WTC11 (cell line): ENCODE measurements around the gene CDPF1. TPM values are rescaled to one million over a fixed set of nuclear protein-coding genes. Genes with fewer than 3 reads are reported as not detected.

Source experiments
- ATAC-seq: fragments of 200-7000 bp; cut with Tn5 transposase; 2 replicates; pipeline ENCODE4 v1.10.0; 2021; ENCODE audit warnings: mild to moderate bottlenecking, moderate library complexity
- CTCF ChIA-PET: fragments of 300-600 bp; sonication (Branson Sonifier 250); formaldehyde crosslinking; loops from one replicate; lab custom pipeline; 2021; ENCODE audit warnings: antibody characterized with exemption; lab: Charles Lee
- POLR2A ChIA-PET: fragments of 350-600 bp; sonication (Branson Sonifier 250); formaldehyde crosslinking; loops from one replicate; lab custom pipeline; 2021; ENCODE audit warnings: antibody characterized with exemption; lab: Charles Lee
- DNase-seq: peaks from one replicate; pipeline ENCODE4 v3.0.0; 2021; ENCODE audit warnings: low spot score
- H3K27ac Mint-ChIP-seq: 2 replicates; pipeline ENCODE4 v1.8.0; 2021; ENCODE audit warnings: mixed read lengths
- H3K27me3 Mint-ChIP-seq: 2 replicates; pipeline ENCODE4 v1.8.0; 2021; ENCODE audit warnings: low read depth, mild to moderate bottlenecking, moderate library complexity, mixed read lengths
- H3K36me3 Mint-ChIP-seq: 2 replicates; pipeline ENCODE4 v1.8.0; 2021; ENCODE audit warnings: mixed read lengths
- H3K4me1 Mint-ChIP-seq: 2 replicates; pipeline ENCODE4 v1.8.0; 2022; ENCODE audit warnings: mixed read lengths
- H3K4me3 Mint-ChIP-seq: 2 replicates; pipeline ENCODE4 v1.8.0; 2021; ENCODE audit warnings: mild to moderate bottlenecking, moderate library complexity, mixed read lengths
- H3K9me3 Mint-ChIP-seq: 2 replicates; pipeline ENCODE4 v1.8.0; 2021; ENCODE audit warnings: mixed read lengths
- CBFB ChIP-seq: sonication (generic); formaldehyde crosslinking; IDR thresholded peaks from 2 replicates; pipeline ENCODE4 v1.8.1; 2022; ENCODE audit warnings: mild to moderate bottlenecking, low read depth, missing genetic modification reagents
- CREB1 ChIP-seq: sonication (generic); formaldehyde crosslinking; IDR thresholded peaks from 2 replicates; pipeline ENCODE4 v1.8.0; 2023; ENCODE audit warnings: mild to moderate bottlenecking, missing genetic modification reagents
- E2F4 ChIP-seq: sonication (generic); formaldehyde crosslinking; IDR thresholded peaks from 2 replicates; pipeline ENCODE4 v1.8.1; 2022; ENCODE audit warnings: low read depth, mild to moderate bottlenecking, moderate library complexity, missing genetic modification reagents, borderline replicate concordance
- FOXK1 ChIP-seq: sonication (generic); formaldehyde crosslinking; IDR thresholded peaks from 2 replicates; pipeline ENCODE4 v1.8.0; 2022; ENCODE audit warnings: mild to moderate bottlenecking, moderate library complexity, missing genetic modification reagents
- JAZF1 ChIP-seq: fragments of 250-450 bp; sonication (Bioruptor Pico); IDR thresholded peaks from 2 replicates; pipeline ENCODE4 v1.9.0; 2021; ENCODE audit warnings: moderate library complexity, mild to moderate bottlenecking, inconsistent platforms
- KAT7 ChIP-seq: sonication (generic); formaldehyde crosslinking; IDR thresholded peaks from 2 replicates; pipeline ENCODE4 v1.8.1; 2023; ENCODE audit warnings: missing genetic modification reagents, mild to moderate bottlenecking, borderline replicate concordance
- MLX ChIP-seq: sonication (generic); formaldehyde crosslinking; IDR thresholded peaks from 2 replicates; pipeline ENCODE4 v1.8.1; 2023; ENCODE audit warnings: mild to moderate bottlenecking, missing genetic modification reagents, moderate library complexity
- PREB ChIP-seq: sonication (generic); formaldehyde crosslinking; IDR thresholded peaks from 2 replicates; pipeline ENCODE4 v1.8.1; 2022; ENCODE audit warnings: mild to moderate bottlenecking, missing genetic modification reagents, moderate library complexity, borderline replicate concordance
- PRRX2 ChIP-seq: fragments of 250-450 bp; sonication (Bioruptor Pico); IDR thresholded peaks from 2 replicates; pipeline ENCODE4 v1.8.0; 2021; ENCODE audit warnings: mild to moderate bottlenecking
- SMAD3 ChIP-seq: sonication (generic); formaldehyde crosslinking; IDR thresholded peaks from 2 replicates; pipeline ENCODE4 v1.8.0; 2022; ENCODE audit warnings: missing genetic modification reagents, mild to moderate bottlenecking, borderline replicate concordance
- STAT6 ChIP-seq: sonication (generic); formaldehyde crosslinking; conservative IDR thresholded peaks from 2 replicates; pipeline ENCODE4 v1.8.1; 2023; ENCODE audit warnings: mild to moderate bottlenecking, low read depth, missing genetic modification reagents, moderate library complexity
- TCF7 ChIP-seq: sonication (generic); formaldehyde crosslinking; IDR thresholded peaks from 2 replicates; pipeline ENCODE4 v1.8.0; 2022; ENCODE audit warnings: mild to moderate bottlenecking, low read depth, missing genetic modification reagents, moderate library complexity
- ZBTB43 ChIP-seq: sonication (generic); formaldehyde crosslinking; IDR thresholded peaks from 2 replicates; pipeline ENCODE4 v1.8.1; 2023; ENCODE audit warnings: mild to moderate bottlenecking, missing genetic modification reagents
- ZNF232 ChIP-seq: sonication (generic); formaldehyde crosslinking; IDR thresholded peaks from 2 replicates; pipeline ENCODE4 v1.8.0; 2022; ENCODE audit warnings: mild to moderate bottlenecking, missing genetic modification reagents
- ZNF396 ChIP-seq: fragments of 250-450 bp; sonication (Bioruptor Pico); IDR thresholded peaks from 2 replicates; pipeline ENCODE4 v1.8.0; 2021; ENCODE audit warnings: mild to moderate bottlenecking, moderate library complexity, borderline replicate concordance
- ZNF416 ChIP-seq: fragments of 250-450 bp; sonication (Bioruptor Pico); IDR thresholded peaks from 2 replicates; pipeline ENCODE4 v1.9.0; 2021; ENCODE audit warnings: mild to moderate bottlenecking, inconsistent platforms
- ZNF532 ChIP-seq: fragments of 250-450 bp; sonication (Bioruptor Pico); IDR thresholded peaks from 2 replicates; pipeline ENCODE4 v1.9.0; 2021; ENCODE audit warnings: mild to moderate bottlenecking, borderline replicate concordance
- ZSCAN18 ChIP-seq: fragments of 250-450 bp; sonication (Bioruptor Pico); IDR thresholded peaks from 2 replicates; pipeline ENCODE4 v2.1.2; 2022; ENCODE audit warnings: mild to moderate bottlenecking, moderate library complexity
- total RNA-seq: library from RNA; stranded (reverse); gene quantifications from 3 replicates; pipeline ENCODE4 v1.2.3, GENCODE V29; 2021

CDPF1 gene
- total RNA-seq, 1 experiment from 2014 or later: 11.5 TPM

- ChIA-PET POLR2A (no interaction called here), CTCF (no interaction called here)
- H3K4me3 Mint-ChIP-seq: no peak overlapping the region
- H3K4me1 Mint-ChIP-seq: no peaks in the 10 kb centered on the region
- H3K27me3 Mint-ChIP-seq: no peaks in the 10 kb centered on the region
- TF ChIP-seq ZNF416 (CRISPR knock-in tag) (no peak), ZNF396 (CRISPR knock-in tag) (no peak), MLX (CRISPR knock-in tag) (no peak), ZNF532 (no peak), CREB1 (CRISPR knock-in tag) (no peak), ZSCAN18 (no peak), SMAD3 (no peak), E2F4 (no peak), FOXK1 (CRISPR knock-in tag) (no peak)
- DNase-seq (no peak), ATAC-seq (no peak)
- no peak overlapping the region for H3K27ac Mint-ChIP-seq
- H3K36me3 Mint-ChIP-seq: peaks cover 6% of the 10 kb centered on the region; the same call in 1 of the 2 replicates
- no peaks in the 10 kb centered on the region for H3K9me3 Mint-ChIP-seq
These were observed 8.0 kb downstream of the CDPF1 start for GRCh38 chr22:46242076-46242475.

GRCh38 chr22:46241396-46242007 is 8.6 kb downstream of the CDPF1 start:
- Mint-ChIP-seq H3K4me1 (no peaks in the 10 kb centered on the region), H3K4me3 (no peak overlapping the region), H3K27me3 (no peaks in the 10 kb centered on the region), H3K9me3 (no peaks in the 10 kb centered on the region), H3K27ac (no peak overlapping the region), H3K36me3 (peaks cover 6% of the 10 kb centered on the region; the same call in 1 of the 2 replicates)
- ChIA-PET CTCF (interaction anchor here (0.6 kb wide), 1 partner anchor 162 kb away, joined by 3 read pairs; no protein-coding TSS in a partner anchor), POLR2A (no interaction called here)
- DNase-seq: no peak
- ATAC-seq: no peak
- TF ChIP-seq TCF7 (CRISPR knock-in tag) (no peak), CREB1 (CRISPR knock-in tag) (no peak), PRRX2 (CRISPR knock-in tag) (no peak), ZBTB43 (CRISPR knock-in tag) (no peak), PREB (CRISPR knock-in tag) (no peak), STAT6 (CRISPR knock-in tag) (no peak), SMAD3 (no peak), E2F4 (no peak), ZNF232 (CRISPR knock-in tag) (no peak), JAZF1 (CRISPR knock-in tag) (no peak), KAT7 (no peak), CBFB (CRISPR knock-in tag) (no peak), ZSCAN18 (no peak)
